GM12872 (cell line): ENCODE results near the gene ZBTB7C.

Experiments used
- TF ChIP-seq, protein P1 (sequence below): IDR thresholded peaks from 3 replicates; pipeline ENCODE4 v1.5.1; 2011; ENCODE audit warnings: low read depth, mild to moderate bottlenecking, low read length, moderate library complexity; ENCODE audit not compliant: insufficient read depth

Gene ZBTB7C

DNA sequence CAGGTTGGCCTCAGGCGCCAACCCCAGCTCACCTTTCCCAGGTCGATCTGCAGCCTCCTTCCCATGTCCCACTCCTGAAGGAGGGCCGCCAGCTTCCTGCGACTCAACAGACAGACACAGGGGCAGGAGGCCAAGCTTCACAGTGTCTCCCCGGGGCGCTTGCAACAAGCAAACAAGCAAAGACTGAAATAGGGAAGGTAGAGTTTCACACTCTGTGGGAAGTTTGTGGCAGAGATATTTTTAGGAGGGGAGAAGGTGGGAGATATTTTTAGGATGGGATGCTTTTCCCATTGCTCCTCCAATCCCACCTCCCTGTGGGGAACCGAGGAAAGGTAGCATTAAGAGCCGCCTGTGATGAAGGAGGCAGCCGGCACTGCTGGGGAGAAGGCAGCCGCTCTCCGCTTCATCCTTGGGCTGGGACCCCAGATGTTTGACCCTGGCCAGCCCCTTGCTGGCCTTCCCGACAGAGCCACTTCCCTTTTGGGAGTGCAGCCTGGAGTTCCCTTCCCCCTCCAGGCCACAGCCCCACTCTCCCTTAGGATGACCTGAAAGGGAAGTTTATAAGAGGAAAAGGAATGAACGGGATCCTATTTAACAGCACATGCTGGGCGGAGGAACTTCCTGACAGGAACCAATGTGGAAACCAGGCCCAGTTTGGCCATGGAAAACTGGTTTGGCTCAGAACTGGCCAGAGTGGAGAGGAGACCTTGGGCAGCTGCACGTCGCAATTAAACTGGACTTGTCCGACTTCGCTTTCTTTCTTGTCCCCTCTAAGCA, 336.6 kb downstream of the ZBTB7C start:
- TF ChIP-seq, protein P1, sequence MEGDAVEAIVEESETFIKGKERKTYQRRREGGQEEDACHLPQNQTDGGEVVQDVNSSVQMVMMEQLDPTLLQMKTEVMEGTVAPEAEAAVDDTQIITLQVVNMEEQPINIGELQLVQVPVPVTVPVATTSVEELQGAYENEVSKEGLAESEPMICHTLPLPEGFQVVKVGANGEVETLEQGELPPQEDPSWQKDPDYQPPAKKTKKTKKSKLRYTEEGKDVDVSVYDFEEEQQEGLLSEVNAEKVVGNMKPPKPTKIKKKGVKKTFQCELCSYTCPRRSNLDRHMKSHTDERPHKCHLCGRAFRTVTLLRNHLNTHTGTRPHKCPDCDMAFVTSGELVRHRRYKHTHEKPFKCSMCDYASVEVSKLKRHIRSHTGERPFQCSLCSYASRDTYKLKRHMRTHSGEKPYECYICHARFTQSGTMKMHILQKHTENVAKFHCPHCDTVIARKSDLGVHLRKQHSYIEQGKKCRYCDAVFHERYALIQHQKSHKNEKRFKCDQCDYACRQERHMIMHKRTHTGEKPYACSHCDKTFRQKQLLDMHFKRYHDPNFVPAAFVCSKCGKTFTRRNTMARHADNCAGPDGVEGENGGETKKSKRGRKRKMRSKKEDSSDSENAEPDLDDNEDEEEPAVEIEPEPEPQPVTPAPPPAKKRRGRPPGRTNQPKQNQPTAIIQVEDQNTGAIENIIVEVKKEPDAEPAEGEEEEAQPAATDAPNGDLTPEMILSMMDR, result no peak

DNA sequence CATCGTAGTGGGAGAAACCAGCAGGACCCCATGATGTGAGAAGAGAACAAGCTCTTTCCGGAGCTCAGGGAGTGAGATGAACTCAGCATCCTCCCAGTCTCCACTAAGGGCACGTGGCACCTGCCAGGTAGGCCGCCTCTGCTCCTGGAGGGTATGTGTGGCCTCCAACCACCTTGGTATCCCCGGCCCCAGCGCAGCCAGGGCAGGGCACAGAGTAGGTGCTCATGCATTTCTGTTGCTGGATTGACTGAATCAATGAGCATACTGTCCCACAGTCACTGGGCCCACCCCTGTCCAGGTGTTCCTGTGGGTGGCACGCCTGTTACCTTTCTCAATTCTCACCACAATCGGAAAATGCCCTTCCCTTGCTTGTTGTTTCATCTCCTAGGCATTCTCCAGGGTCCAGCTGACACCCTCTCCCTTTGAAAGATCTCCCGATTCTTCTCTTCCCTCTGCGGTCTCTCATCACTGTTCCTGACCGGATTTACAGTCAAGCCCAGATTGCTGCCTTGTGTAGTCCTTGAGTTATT, 340.2 kb downstream of the ZBTB7C start:
- TF ChIP-seq, protein P1, result no peak

DNA sequence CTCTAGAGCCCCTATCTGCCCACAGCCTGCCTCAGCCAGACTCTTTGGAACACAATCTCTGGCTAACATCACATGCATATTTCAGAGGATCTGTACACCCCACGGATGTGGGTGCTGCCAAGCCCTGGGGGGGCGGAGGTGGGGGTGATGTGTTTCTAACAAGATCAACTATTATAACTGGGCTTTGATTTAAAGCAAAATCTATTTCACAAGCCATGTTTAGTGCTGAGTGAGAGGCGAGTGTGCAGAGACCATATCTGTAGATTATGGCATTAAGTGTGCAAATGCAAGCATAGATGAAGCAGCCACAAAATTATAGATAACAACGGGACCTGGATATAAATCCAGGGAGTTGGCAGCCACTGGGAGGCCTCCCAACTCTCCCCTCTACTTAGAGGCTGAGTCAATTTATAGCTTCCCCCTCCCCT, 342.9 kb downstream of the ZBTB7C start:
- TF ChIP-seq, protein P1, result no peak

DNA sequence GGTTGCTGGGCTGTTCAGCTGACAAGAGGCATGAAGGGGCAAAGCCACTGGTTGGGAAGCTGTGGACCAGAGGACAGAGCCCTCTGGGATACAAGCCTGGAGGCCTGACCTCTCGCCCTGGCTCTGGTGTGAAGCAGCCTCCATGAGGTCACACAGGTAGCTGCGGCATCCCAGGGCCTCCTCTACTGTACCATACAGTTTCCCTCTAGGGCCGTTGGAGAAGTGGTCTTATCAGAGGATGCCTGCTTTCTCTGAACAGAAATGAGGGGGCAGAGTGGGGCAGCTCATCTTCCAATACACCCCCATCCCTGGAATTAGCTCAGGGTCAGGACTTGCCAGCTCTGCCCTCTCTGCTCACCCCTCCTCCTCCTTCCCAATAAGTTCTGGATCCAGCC, 343.6 kb downstream of the ZBTB7C start:
- TF ChIP-seq, protein P1, result no peak

DNA sequence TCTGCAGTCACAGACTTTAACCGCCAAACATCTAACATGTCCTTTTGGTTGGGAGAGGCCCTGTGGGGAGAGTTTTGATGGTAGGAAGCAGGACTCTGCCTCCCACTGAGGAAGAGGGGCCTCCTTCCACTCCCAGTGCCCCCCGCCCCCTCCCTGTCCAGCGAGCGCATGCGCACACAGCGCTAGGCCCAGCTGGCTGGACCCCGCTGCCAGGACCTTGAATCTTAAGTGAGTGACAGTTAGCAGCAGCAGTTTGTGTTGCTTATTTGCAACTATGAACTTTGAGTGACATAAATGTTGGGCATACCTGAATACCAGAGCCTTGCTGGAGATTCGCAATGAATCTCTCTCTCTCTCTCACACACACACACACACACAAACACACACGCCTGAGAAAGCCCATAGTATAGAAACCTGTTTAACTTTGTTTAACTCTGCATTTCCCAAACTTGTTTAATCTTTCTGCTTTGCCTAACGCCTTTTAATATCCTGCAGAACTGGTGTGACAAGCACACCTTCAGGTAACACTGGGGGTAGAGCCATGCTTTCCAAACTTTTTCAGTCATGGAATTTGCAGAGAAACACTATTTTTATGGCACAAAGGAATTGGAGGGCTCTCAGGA, 344.1 kb downstream of the ZBTB7C start:
- TF ChIP-seq, protein P1, result no peak

DNA sequence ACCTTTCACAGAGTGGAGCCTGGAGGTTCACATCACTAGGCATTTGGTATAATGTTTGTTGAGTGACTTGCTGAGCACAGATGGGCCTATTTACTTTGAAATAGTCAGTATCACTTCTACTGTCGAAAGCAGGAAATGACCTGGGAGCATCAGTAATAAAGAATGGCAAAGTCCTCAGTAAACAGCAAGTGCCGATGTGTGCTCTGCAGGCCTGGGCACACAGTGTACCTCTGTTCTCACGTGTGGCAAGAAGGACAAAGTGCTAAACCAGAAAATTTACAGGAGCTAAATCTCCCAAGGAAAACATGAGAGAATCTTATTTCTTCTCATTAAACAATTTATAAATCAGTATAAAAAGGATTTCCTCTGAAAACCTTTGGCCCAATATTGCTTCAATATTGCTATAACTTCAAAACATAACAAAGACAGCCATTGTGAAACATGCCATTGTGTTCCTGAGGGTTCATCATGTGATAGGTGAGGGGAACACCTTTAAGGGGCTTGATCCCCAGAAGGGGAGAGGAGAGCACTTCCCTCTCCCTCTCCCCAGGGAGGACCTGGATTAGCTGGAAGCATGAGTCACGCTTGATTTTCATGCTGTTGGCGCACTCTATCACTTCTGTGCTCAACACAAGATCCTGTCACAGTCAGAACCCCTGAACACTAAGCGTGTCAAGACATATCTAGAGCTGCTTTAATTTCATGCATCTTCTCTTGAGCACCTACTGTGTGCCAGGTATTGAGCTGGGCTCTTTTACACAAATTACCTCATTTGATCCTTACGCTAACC, 347.2 kb downstream of the ZBTB7C start:
- TF ChIP-seq, protein P1, result no peak

DNA sequence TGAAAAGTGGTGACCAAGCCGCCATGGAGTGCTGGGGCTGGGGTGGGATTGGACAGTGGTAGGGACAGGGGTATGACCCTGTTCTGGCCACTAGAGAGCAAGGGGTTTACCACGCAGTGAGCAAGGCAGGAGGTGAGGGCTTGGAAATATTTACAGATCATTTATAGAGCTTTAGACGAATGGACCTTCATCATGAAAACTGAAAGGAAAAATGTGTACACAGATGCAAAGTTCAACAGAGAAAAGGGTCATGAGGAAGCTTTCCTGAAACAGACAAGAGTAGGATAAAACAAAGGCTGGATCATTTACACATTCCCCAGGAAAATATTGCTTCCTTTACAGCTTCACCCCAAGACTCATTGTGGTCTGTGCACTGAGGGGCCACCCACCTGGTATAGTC, 348.2 kb downstream of the ZBTB7C start:
- TF ChIP-seq, protein P1, result no peak
